Germinal center (tissue), 1 donor: ENCODE data around the gene TBX2.
"Not testable (repeated sequence)": the region's sequence is repeated elsewhere in the genome, so short reads cannot be mapped to it uniquely, and the experiment has no call there.

Experiments
- DNase-seq: peaks from one replicate; pipeline ENCODE4 v3.0.0; 2012; ENCODE audit warnings: mixed read lengths, low spot score

TBX2 gene

DNA sequence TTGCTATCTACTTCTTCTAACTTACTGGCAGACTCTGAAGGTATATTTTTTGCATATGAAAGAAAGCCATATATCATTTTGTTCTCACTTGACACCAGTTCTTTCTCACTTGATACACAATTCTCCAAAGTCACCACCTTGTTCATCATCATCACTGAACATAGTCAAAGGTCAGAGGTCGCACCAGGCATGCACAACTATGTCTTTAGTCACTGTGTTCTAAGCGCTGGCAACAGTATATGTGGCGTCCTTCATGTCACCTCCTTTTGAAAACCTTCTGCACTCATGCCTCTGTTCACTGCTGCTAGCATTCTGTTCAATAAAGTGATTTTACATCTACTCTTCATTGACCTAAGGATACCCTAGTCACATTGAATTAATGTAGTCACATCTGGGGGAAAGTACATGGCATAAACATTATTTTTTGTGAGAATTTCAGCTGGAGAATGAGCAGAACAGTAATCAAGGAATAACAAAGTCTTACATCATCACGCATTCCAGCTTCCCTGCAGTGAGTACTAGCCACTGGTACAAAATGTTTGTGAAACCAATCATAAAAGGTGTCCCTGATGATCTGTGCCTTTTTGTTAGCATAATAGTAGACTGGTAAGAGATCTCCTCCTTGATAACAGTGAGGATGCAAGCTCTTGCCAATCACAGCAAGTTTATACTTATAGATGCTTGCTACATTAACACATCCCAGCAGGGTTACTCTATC lies 32.1 kb downstream of the TBX2 start:
- no peak for DNase-seq

- no peak for DNase-seq
These were observed 36.6 kb downstream of the TBX2 start for GRCh38 chr17:61436273-61436672.

DNA sequence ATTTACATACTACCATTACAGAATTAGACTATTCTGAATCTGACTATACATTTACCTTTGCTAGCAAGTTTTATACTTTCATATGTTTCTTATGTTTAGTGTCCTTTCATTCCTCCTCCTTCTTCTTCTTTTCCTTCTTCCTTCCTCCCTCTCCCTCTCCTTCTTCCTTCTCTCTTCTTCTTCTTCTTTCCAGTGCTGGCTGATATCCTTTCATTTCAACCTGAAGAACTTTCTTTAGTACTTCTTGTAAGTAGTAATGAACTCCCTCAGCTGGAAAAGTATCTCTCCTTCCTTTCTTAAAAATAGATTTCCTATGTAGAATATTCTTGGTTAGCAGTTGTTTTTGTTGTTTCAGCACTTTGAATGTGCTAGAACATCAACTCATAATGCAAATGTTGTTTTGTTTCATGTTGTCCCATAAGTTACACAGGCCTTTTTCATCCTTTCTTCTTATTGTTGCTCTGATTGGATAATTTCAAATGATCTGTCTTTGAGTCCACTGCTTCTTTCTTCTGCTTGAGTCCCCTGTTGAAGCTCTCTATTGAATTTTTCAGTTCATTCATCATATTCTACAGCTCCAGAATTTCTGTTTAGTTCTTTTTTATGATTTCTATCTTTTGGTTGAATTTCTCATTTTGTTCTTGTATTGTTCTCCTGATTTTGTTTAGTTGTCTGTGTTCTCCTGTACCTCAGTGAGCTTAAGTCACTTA lies 37.5 kb downstream of the TBX2 start:
- DNase-seq = no peak

DNA sequence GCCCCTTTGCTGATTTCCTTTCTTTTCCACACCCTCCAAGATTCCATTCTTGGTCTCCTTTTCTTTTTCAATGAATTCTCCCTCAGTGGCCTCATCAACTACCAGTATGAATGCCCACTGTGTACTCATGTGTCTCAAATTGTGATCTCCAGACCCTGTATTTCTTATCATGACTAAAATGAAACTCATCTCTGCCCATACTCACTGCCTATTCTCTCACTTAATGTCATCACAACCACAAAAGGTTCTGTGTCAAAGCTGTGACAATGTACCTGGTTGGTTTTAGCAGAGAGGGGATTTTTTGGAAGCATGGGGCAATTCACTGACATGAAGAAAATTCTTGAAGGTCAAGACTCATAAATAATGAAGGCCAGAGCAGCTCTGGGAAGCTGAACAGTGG lies 41.1 kb downstream of the TBX2 start:
- DNase-seq = no peak

GRCh38 chr17:61441507-61441906 lies 41.9 kb downstream of the TBX2 start:
- not testable (repeated sequence) for DNase-seq

DNA sequence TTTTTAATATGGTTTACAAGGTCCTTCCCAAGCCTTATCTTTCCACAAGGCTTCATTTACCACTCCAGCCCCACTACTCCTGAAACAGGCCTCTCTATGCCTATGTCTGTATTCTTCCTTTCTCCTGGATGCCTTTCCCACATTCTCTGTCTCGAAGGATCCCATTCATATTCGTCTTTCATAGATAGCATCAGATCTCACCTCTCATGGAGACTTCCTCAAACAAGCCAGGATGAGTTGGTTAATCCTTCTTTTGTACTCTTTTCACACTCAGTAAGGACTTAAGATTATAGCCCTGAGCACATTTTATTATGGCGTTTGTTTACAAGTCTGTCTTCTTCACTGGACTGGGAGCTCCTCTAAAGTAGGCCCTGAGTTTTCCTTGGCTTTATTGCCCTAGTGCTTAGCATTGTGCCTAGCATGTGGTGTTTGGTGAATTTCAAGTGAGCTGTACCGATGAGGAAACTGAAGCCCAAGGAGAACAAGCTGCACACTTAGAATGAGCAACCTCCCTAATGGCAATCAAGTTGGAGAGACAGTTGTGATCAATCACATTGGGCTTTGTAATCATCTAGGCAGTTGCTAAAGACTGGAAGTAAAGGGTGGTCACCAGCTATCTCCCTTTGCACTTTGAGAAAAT lies 42.6 kb downstream of the TBX2 start:
- DNase-seq = no peak

DNA sequence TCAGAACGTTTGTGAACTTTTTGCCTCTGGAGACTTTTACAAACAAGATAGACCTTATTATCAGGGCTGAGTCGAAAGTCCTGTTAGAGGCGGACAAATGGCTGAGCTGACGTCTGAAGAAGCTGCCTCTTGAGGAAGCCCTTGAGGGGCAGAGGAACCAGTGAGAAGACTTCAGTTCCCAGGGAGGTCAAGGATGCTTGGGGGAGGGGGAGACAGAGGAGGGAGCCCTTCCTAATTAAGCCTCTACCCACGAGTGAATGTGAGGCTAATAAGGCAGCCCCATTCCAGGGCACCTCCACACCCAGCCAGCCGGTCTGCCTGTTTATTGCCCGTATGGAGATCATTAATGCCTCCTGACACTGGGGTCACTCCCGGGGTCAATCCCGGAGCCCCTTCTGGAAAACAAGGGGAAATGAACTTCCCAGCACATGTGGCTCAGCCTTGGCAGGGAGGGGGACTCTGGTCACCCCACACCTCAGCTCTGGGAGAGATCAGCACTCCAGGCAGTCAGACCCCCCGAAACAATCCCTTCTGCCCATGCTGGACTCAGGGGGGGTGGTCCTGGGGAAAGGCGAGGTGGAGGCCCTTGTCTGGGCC lies 43.3 kb downstream of the TBX2 start:
- DNase-seq = no peak

DNA sequence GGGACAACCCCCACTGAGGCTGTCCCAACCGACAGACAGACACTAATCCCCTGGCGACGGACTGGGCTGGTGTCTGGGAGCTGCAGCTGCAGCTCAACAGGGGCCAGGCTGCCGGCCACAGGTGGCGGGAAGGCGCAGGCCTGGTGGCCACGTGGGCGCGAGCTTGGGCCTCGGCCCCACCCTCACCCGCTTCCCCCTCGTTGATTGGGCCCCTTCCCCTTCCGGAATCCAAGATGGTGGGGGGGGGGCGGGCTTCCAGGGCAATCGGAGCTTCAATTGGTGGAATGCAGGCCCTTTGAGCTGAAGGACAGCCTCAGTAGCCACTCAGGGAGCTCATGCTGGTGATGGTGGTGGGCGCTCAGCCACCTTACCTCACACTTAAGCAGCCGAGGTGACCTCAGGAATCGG lies 43.8 kb downstream of the TBX2 start:
- DNase-seq = no peak

DNA sequence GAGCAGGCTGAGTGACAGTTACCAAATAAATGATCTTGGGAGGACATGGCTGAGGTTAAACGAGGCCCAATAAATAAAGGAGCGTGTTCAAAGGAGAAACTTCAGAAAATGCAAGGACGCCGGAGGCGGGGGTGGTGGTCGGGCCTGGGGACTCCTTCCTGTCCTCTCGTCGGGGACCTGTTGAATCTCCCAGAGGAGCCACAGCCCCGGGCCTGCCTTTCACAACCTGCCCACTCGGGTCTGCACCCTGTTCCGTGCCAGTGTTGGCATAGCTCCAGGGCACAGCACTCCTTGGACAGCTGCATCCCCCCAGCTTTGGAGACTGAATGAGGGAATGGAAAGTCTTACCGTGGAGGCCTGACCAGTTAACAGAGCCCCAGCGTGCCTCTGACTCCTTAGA lies 44.4 kb downstream of the TBX2 start:
- DNase-seq = no peak

GRCh38 chr17:61444831-61445230 lies 45.2 kb downstream of the TBX2 start:
- DNase-seq = no peak

- DNase-seq = no peak
These were observed 47.7 kb downstream of the TBX2 start for GRCh38 chr17:61447358-61447757.

- DNase-seq = no peak
These were observed 48.4 kb downstream of the TBX2 start for GRCh38 chr17:61448042-61448441.

GRCh38 chr17:61449140-61449539 lies 49.5 kb downstream of the TBX2 start:
- DNase-seq = not testable (repeated sequence)

DNA sequence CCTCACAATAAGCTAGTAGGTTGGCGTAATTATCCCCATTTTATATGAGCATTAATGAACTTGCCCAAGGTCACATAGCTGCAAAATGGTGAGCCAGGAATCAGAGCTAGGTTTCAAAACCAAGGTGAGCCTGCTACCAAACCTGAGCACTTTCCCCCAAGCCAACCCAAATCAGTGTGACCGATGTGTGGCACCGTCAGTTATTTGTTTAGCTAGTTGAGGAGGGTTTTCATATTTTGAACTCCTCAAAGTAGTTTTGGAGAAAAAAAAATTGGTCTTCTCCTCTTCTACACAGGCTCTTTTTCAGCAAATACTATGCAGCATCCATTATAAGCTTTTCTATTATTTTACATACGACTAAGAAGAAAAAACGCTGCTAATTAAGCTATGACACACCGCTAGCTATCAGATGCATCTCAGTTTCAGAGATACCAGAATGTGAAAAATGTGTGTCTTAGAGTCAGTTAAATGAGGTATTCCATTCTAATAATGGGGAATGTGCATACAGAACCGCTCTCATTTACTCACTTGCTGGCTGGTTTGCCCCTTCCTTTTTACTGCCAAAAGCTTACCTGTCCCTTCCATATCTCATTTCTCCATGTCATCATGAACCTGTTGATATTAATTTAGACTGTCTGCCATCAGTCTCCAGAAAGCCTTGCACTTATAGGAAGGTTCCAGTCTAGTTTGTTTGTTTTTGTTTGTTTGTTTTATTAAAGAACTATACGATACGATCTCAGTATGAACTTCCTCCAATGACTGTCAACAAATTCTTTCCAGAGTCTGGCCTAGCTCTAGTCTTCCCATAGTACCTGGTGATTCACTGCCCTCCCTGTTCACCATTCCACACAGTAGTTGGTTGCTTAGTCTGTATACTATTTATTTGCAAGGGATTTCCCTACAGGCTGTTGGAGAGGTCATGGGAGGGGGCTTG lies 50.3 kb downstream of the TBX2 start:
- DNase-seq = no peak

DNA sequence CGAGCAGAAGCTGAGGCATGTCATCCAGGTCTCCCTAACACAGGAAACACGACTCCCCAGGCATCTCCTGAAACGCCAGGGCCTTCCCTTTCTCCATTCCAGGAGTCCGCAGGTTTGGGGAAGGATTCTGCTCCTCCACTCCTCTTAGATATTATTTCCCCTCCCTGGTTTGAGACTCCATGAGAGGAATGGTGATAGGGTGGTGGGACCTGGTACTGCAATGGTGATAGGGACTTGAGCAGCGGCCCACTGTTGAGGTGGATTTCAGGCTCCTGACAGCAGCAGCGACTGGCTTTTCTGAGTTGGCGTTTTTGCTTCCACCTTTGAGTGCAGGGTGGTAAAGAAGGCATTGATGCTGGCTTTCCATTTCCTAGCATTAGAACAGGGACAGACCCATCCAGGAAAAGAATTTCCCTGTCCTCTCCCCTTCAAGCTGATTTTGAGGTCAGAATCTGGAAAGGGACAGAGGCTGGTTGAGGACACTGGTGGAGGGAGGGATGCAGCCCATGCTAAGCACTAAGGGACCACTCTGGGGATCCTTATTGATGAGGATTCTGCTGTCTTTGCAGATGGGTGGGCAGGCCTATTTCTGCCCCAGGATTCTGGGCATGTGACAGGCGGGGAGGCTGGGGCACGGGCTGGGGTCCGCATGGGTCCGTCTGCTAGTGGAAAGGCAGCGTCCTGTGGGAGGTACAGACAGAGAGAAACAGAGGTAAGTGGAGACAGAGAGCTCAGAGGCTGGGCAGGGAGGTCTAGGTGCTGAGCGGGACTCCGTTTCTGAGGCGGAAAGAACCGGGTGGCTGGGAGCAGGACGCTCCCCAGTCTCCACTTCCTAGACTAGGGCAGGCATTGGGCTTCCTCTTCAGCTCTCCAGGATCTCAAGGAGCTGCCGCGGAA lies 51.2 kb downstream of the TBX2 start:
- no peak for DNase-seq

- no peak for DNase-seq
These were observed 52.1 kb downstream of the TBX2 start for GRCh38 chr17:61451538-61452300.

GRCh38 chr17:61452301-61453290 lies 53.0 kb downstream of the TBX2 start, which contains the start of gene TBX4:
TBX4 (plus strand) TSS chr17:61452422; CDS start chr17:61456491, 4,069 bp downstream.
- DNase-seq = no peak

DNA sequence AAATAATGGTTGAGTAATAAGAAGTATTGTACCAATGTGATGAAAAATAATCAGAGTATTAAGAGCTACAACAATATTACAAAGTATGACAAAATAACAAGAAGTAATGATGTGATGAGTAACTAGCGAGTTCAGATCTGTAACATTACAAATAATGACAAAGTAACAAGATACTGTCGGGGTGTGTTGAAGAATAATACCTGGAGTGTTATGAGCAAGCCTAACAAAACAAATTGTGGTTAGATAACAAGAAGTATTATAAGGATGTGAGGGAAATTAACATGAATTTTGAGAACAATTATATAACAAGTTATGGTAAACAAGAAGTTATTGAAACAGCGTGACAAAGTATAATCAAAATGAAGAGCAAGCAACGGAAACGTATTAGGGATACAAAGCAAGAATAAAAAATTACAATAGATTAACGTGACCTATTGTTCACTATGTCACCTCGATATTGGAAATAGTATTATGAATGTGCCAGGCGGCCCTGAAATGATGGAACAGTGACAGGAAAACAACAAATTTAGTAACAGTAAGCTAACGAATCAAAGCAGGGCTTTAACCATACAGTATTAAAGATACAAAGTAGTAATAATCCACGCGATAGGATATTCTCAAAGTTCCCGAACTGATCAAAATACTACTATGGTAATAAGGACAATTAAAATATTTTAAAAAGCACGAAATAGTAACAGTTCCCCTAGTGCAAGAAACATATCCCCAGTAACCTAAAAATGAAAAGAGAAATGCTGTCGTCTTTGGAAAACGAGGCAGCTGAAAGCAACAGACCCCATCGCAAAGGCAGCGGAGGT lies 54.1 kb downstream of the TBX2 start:
- DNase-seq = no peak
